ENCODE data around the gene GID8. TPM values are rescaled to one million over a fixed set of nuclear protein-coding genes. Genes with fewer than 3 reads are reported as not detected.

GID8 gene
- total and polyA plus RNA-seq, 2 donors (not counting 3 experiments of a cell fraction or from before 2014, with no cell fraction given), result 25.3 to 34.6 TPM

DNA sequence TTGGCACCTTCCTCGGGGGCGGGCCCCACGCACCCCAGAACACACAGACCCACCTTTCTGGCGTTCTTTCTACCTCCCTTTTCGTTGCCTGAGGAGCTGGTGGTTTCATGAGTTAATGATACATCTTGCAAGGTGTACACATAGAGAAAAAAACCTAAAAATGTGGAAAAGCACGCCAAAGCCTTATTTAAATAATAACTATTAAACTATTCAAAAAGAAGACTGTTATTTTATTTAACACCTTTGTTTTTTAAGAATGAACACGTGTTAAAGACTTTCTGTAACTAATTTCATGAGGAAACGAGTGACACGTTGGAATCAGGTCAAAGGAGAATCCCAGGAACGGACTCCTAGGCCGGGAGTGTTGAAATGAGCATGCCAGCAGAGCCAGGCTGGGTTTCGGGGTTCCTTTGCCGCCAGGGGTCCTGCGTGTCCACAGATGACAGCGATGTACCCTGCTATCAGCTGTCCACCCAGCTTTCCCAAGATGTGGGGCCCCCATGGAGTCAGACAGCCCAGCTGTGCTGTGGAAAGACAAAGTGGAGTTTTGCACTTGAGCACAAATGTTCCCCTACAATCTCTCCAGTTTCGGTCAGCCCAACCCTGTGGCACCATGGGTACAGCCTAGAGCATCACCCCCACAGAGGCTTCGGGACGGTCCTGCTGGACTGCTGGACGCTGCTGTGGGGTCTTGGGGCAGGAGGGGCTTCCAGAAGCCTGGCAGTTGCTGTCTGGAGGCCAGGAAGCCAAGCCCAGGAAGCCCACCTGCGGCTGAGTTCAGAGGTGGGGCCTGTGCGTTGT is 30.6 kb downstream of the GID8 start:
- TF ChIP-seq POLR2A (IDR thresholded peaks at IDR 0.05; ENCODE audit: low read depth, low read length), result peak; percentile 34
- peak; percentile 16 for TF ChIP-seq POLR2AphosphoS5 (IDR thresholded peaks at IDR 0.05; ENCODE audit: insufficient read depth, low read depth, low read length)
- TF ChIP-seq MYC (IDR thresholded peaks at IDR 0.05; ENCODE audit: low read depth, low read length), result no peak
- Histone ChIP-seq H3K9me1 (replicated peaks; ENCODE audit: control insufficient read depth, extremely low read depth, insufficient read depth, low read length) (no peaks in the 10 kb centered on the region), H3K4me2 (ENCODE audit: insufficient read depth, low read length) (no peak overlapping the region), H3K27me3 (ENCODE audit: control insufficient read depth in 2 of 2, insufficient read depth in 2 of 2, low read length in 2 of 2) (peaks cover 8 to 10% of the 10 kb centered on the region in 2 experiments), H4K20me1 (replicated peaks; ENCODE audit: control insufficient read depth, extremely low read depth, insufficient read depth, low read length) (no peaks in the 10 kb centered on the region), H3K4me1 (ENCODE audit: control insufficient read depth, extremely low read depth, insufficient read depth, low read length) (no peaks in the 10 kb centered on the region), H2AFZ (ENCODE audit: low read depth, low read length) (no peak overlapping the region), H3K36me3 (ENCODE audit: control insufficient read depth in 2 of 2, extremely low read depth in 1 of 2, insufficient read depth in 2 of 2, low read length in 2 of 2) (peaks cover 4 to 7% of the 10 kb centered on the region in 2 experiments), H3K9me3 (replicated peaks; ENCODE audit: control insufficient read depth, insufficient read depth, low read length) (no peaks in the 10 kb centered on the region), H3K79me2 (ENCODE audit: control insufficient read depth, insufficient read depth, low read length) (no peaks in the 10 kb centered on the region), H3K27ac (ENCODE audit: insufficient read depth, low read depth, low read length) (no peak overlapping the region), H3K9ac (replicated peaks; ENCODE audit: extremely low read depth, insufficient read depth, low read length) (no peak overlapping the region), H3K4me3 (replicated peaks in 1 of 3; ENCODE audit: insufficient read depth in 1 of 3, low read depth in 1 of 3, low read length in 3 of 3) (no peak overlapping the region)
- dilution Hi-C loops (cut with MboI; ENCODE audit: extremely low pct_ligation_motif_present, low sequenced_read_pairs), result no loop called here
- CTCF ChIA-PET, result interaction anchor here (2.0 kb wide), 1 partner anchor 40 kb away, joined by 9 read pairs; no protein-coding TSS in a partner anchor
- intact Hi-C loops (cut with micrococcal nuclease), result no loop called here
- DNase-seq (ENCODE audit: low read depth, low spot score) (no peak), FAIRE-seq (no peak)
- POLR2A ChIA-PET, result no interaction called here
- no TSS peak for BruUV-seq (replicated peaks)

DNA sequence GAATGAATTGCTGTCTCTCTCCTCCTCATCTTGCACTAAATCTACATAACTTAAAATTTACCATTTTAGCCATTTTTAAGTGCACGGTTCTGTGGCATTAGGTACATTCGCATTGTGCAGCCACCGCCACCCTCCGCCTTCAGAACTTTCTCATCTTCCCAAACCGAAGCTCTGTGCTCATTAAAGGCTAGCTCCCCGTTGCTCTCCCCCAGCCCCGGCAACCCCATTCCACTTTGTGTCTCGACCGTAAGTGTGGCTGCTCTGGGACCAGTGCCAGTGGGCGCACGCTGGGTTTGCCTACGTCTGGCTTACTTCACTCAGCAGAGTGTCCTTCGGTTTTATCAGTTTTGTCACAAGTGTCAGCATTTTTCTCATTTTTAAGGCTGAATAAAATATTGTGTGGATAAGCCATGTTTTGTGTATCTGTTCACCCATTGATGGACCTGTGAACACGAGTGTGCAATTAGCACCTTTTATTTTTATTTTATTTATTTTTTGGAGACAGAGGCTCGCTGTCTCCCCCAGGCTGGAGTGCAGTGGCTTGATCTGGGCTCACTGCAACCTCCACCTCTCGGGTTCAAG is 31.3 kb downstream of the GID8 start:
- H3K9me1 ChIP-seq (replicated peaks; ENCODE audit: control insufficient read depth, extremely low read depth, insufficient read depth, low read length), result no peaks in the 10 kb centered on the region
- ChIA-PET POLR2A (no interaction called here), CTCF (no interaction called here)
- H3K36me3 ChIP-seq (ENCODE audit: control insufficient read depth in 2 of 2, extremely low read depth in 1 of 2, insufficient read depth in 2 of 2, low read length in 2 of 2), result peaks cover 2 to 4% of the 10 kb centered on the region in 2 experiments
- H3K9me3 ChIP-seq (replicated peaks; ENCODE audit: control insufficient read depth, insufficient read depth, low read length), result no peaks in the 10 kb centered on the region
- no peak for FAIRE-seq
- no peak overlapping the region for H2AFZ ChIP-seq (ENCODE audit: low read depth, low read length)
- no peak overlapping the region for H3K27ac ChIP-seq (ENCODE audit: insufficient read depth, low read depth, low read length)
- H3K4me1 ChIP-seq (ENCODE audit: control insufficient read depth, extremely low read depth, insufficient read depth, low read length), result no peaks in the 10 kb centered on the region
- no peak overlapping the region for H3K4me3 ChIP-seq (replicated peaks in 1 of 3; ENCODE audit: insufficient read depth in 1 of 3, low read depth in 1 of 3, low read length in 3 of 3)
- no peak overlapping the region for H3K9ac ChIP-seq (replicated peaks; ENCODE audit: extremely low read depth, insufficient read depth, low read length)
- H3K27me3 ChIP-seq (ENCODE audit: control insufficient read depth in 2 of 2, insufficient read depth in 2 of 2, low read length in 2 of 2), result peaks cover 14 to 15% of the 10 kb centered on the region in 2 experiments
- DNase-seq (ENCODE audit: low read depth, low spot score), result no peak
- intact Hi-C loops (cut with micrococcal nuclease) (no loop called here), dilution Hi-C loops (cut with MboI; ENCODE audit: extremely low pct_ligation_motif_present, low sequenced_read_pairs) (no loop called here)
- no TSS peak for BruUV-seq (replicated peaks)
- no peaks in the 10 kb centered on the region for H3K79me2 ChIP-seq (ENCODE audit: control insufficient read depth, insufficient read depth, low read length)
- H3K4me2 ChIP-seq (ENCODE audit: insufficient read depth, low read length), result no peak overlapping the region
- TF ChIP-seq, protein P1, sequence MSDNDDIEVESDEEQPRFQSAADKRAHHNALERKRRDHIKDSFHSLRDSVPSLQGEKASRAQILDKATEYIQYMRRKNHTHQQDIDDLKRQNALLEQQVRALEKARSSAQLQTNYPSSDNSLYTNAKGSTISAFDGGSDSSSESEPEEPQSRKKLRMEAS (IDR thresholded peaks at IDR 0.05; ENCODE audit: insufficient read depth, insufficient read length), result no peak
- TF ChIP-seq FOS (IDR thresholded peaks at IDR 0.05; ENCODE audit: borderline replicate concordance, insufficient read depth, low read length) (no peak), POLR2A (IDR thresholded peaks at IDR 0.05; ENCODE audit: low read depth, low read length) (no peak), EZH2 (IDR thresholded peaks at IDR 0.05; ENCODE audit: borderline replicate concordance, low read depth, low read length, severe bottlenecking) (no peak), POLR2AphosphoS5 (IDR thresholded peaks at IDR 0.05; ENCODE audit: insufficient read depth, low read depth, low read length) (no peak), MYC (IDR thresholded peaks at IDR 0.05; ENCODE audit: low read depth, low read length) (no peak), GATA2 (IDR thresholded peaks at IDR 0.05; ENCODE audit: insufficient read depth, insufficient read length, low read depth, low read length) (no peak), JUN (IDR thresholded peaks at IDR 0.05; ENCODE audit: borderline replicate concordance, insufficient read depth, insufficient read length, low read depth) (no peak)
- TF ChIP-seq, protein P2, sequence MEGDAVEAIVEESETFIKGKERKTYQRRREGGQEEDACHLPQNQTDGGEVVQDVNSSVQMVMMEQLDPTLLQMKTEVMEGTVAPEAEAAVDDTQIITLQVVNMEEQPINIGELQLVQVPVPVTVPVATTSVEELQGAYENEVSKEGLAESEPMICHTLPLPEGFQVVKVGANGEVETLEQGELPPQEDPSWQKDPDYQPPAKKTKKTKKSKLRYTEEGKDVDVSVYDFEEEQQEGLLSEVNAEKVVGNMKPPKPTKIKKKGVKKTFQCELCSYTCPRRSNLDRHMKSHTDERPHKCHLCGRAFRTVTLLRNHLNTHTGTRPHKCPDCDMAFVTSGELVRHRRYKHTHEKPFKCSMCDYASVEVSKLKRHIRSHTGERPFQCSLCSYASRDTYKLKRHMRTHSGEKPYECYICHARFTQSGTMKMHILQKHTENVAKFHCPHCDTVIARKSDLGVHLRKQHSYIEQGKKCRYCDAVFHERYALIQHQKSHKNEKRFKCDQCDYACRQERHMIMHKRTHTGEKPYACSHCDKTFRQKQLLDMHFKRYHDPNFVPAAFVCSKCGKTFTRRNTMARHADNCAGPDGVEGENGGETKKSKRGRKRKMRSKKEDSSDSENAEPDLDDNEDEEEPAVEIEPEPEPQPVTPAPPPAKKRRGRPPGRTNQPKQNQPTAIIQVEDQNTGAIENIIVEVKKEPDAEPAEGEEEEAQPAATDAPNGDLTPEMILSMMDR (IDR thresholded peaks at IDR 0.05; ENCODE audit: extremely low read depth in 1 of 2, insufficient read depth in 1 of 2, low read depth in 1 of 2, low read length in 2 of 2), result no peak
- H4K20me1 ChIP-seq (replicated peaks; ENCODE audit: control insufficient read depth, extremely low read depth, insufficient read depth, low read length), result no peaks in the 10 kb centered on the region
